Endothelial cell of umbilical vein (primary cell): Measurements from ENCODE around the gene CSTF3. TPM values are rescaled to one million over a fixed set of nuclear protein-coding genes. Genes with fewer than 3 reads are reported as not detected.

Source experiments
- BruUV-seq: library from RNA; stranded (reverse); fragments of 400-500 nt; replicated peaks from 2 replicates; lab custom pipeline; 2021; lab: Mats Ljungman, UMichigan
- CTCF ChIA-PET: fragments of 300-600, 350-600 bp; sonication (Branson Sonifier 250); formaldehyde crosslinking; loops from one replicate; lab custom pipeline; 2021; ENCODE audit warnings: antibody characterized with exemption, inconsistent platforms; lab: Charles Lee
- POLR2A ChIA-PET: fragments of 300-600, 350-600 bp; sonication (Branson Sonifier 250); formaldehyde crosslinking; loops from one replicate; lab custom pipeline; 2021; ENCODE audit warnings: antibody characterized with exemption, inconsistent platforms; lab: Charles Lee
- DNase-seq: peaks from one replicate; pipeline ENCODE4 v3.0.0-alpha.2; 2011; ENCODE audit warnings: low read depth, low spot score
- FAIRE-seq: peaks from 2 replicates; lab custom pipeline; 2011; peaks lifted over from hg19 to GRCh38; lab: Jason Lieb, UNC
- H2AFZ ChIP-seq: 2 replicates; pipeline ENCODE4 v1.6.0; 2012; ENCODE audit warnings: low read depth, low read length, control low read depth, inconsistent platforms
- H3K27ac ChIP-seq: 2 replicates; pipeline ENCODE4 v1.5.1; 2011; ENCODE audit warnings: low read depth, mild to moderate bottlenecking, control low read depth, low read length, moderate library complexity; ENCODE audit not compliant: insufficient read depth
- H3K27me3 ChIP-seq, 2 experiments: 2 replicates each; pipeline versions ENCODE4 v1.6.0 to v1.6.1; 2011; ENCODE audit warnings: low read length in 2 of 2, mixed read lengths in 1 of 2; ENCODE audit not compliant: control insufficient read depth in 2 of 2, insufficient read depth in 2 of 2
- H3K36me3 ChIP-seq, 2 experiments: 2 replicates in 1 of 2; 3 replicates in 1 of 2; pipeline ENCODE4 v1.5.1; 2011; ENCODE audit warnings: low read length in 2 of 2, mild to moderate bottlenecking in 1 of 2, moderate library complexity in 1 of 2; ENCODE audit not compliant: control insufficient read depth in 2 of 2, insufficient read depth in 2 of 2; ENCODE audit errors: extremely low read depth in 1 of 2
- H3K4me1 ChIP-seq: 3 replicates; pipeline ENCODE4 v1.5.1; 2011; ENCODE audit warnings: mild to moderate bottlenecking, low read length; ENCODE audit not compliant: control insufficient read depth, insufficient read depth; ENCODE audit errors: extremely low read depth
- H3K4me2 ChIP-seq: 2 replicates; pipeline ENCODE4 v1.6.1; 2011; ENCODE audit warnings: low read length, control low read depth, mixed read lengths; ENCODE audit not compliant: insufficient read depth
- H3K4me3 ChIP-seq, 3 experiments: fragments of 200-600 bp in 1 of 3; sonication (generic), shearing (Covaris generic) in 1 of 3; replicated peaks in 1 of 3; 2 replicates each; pipeline ENCODE4 v1.5.1; 2011 to 2016; ENCODE audit warnings: control low read depth in 3 of 3, low read length in 3 of 3, mild to moderate bottlenecking in 2 of 3, inconsistent platforms in 1 of 3, low read depth in 1 of 3, moderate library complexity in 1 of 3; ENCODE audit not compliant: insufficient read depth in 1 of 3
- H3K79me2 ChIP-seq: 2 replicates; pipeline ENCODE4 v1.6.0; 2012; ENCODE audit warnings: low read length, inconsistent platforms; ENCODE audit not compliant: control insufficient read depth, insufficient read depth
- H3K9ac ChIP-seq: replicated peaks from 2 replicates; pipeline ENCODE3; 2011; ENCODE audit warnings: low read length, control low read depth; ENCODE audit not compliant: insufficient read depth; ENCODE audit errors: extremely low read depth
- H3K9me1 ChIP-seq: replicated peaks from 3 replicates; pipeline ENCODE4 v1.6.0; 2011; ENCODE audit warnings: mild to moderate bottlenecking, low read length; ENCODE audit not compliant: control insufficient read depth, insufficient read depth; ENCODE audit errors: extremely low read depth
- H3K9me3 ChIP-seq: replicated peaks from 2 replicates; pipeline ENCODE4 v1.5.1; 2012; ENCODE audit warnings: low read length, inconsistent platforms; ENCODE audit not compliant: control insufficient read depth, insufficient read depth
- H4K20me1 ChIP-seq: replicated peaks from 2 replicates; pipeline ENCODE3; 2011; ENCODE audit warnings: mild to moderate bottlenecking, low read length; ENCODE audit not compliant: control insufficient read depth, insufficient read depth; ENCODE audit errors: extremely low read depth
- CTCF ChIP-seq, 2 donors: IDR thresholded peaks; 1 replicate in 1 of 2; 2 replicates in 1 of 2; pipeline ENCODE4 v1.5.1; 2011; ENCODE audit warnings: low read length in 2 of 2, mild to moderate bottlenecking in 2 of 2, moderate library complexity in 2 of 2, control low read depth in 1 of 2, inconsistent platforms in 1 of 2, low read depth in 1 of 2; ENCODE audit not compliant: insufficient read depth in 1 of 2; ENCODE audit errors: extremely low read depth in 1 of 2
- EZH2 ChIP-seq: IDR thresholded peaks from 2 replicates; pipeline ENCODE4 v1.6.1; 2012; ENCODE audit warnings: borderline replicate concordance, low read depth, mild to moderate bottlenecking, moderate library complexity, low read length, inconsistent platforms; ENCODE audit not compliant: severe bottlenecking
- FOS ChIP-seq: IDR thresholded peaks from 2 replicates; pipeline ENCODE4 v1.6.1; 2011; ENCODE audit warnings: mild to moderate bottlenecking, low read length, moderate library complexity, borderline replicate concordance; ENCODE audit not compliant: insufficient read depth
- GATA2 ChIP-seq: IDR thresholded peaks from 2 replicates; pipeline ENCODE4 v1.7.0; 2011; ENCODE audit warnings: low read depth, mild to moderate bottlenecking, moderate library complexity, mixed read lengths, low read length; ENCODE audit not compliant: insufficient read length, insufficient read depth
- JUN ChIP-seq: IDR thresholded peaks from 2 replicates; pipeline ENCODE4 v1.6.1; 2011; ENCODE audit warnings: borderline replicate concordance, low read depth; ENCODE audit not compliant: insufficient read length, insufficient read depth
- MYC ChIP-seq: IDR thresholded peaks from one replicate; pipeline ENCODE4 v1.6.1; 2011; ENCODE audit warnings: mild to moderate bottlenecking, low read depth, low read length
- POLR2A ChIP-seq: IDR thresholded peaks from 2 replicates; pipeline ENCODE4 v1.6.1; 2012; ENCODE audit warnings: low read depth, mild to moderate bottlenecking, control low read depth, low read length
- POLR2AphosphoS5 ChIP-seq: IDR thresholded peaks from 2 replicates; pipeline ENCODE4 v1.6.1; 2012; ENCODE audit warnings: low read depth, mild to moderate bottlenecking, control low read depth, low read length, moderate library complexity; ENCODE audit not compliant: insufficient read depth
- dilution Hi-C: fragments of 300-500 bp; cut with MboI; formaldehyde crosslinking; loops from one replicate; pipeline ENCODE4 v1.15.0; 2019; ENCODE audit warnings: low sequenced_read_pairs; ENCODE audit not compliant: extremely low pct_ligation_motif_present
- intact Hi-C: fragments of 100-400 bp; cut with micrococcal nuclease; formaldehyde crosslinking; loops from one replicate; pipeline ENCODE4 v1.10.0; 2022
- polyA plus RNA-seq, 4 experiments: library from polyadenylated mRNA; depleted of rRNA in 3 of 4; stranded (reverse) in 3 of 4; unstranded in 1 of 4; fragments of >200 nt; gene quantifications; 2 replicates each; pipeline versions ENCODE4 v1.2.1 to v1.2.3, GENCODE V29; 2011 to 2012; ENCODE audit warnings: missing spikeins in 1 of 4
- total RNA-seq: library from RNA; stranded (reverse); gene quantifications from 2 replicates; pipeline ENCODE4 v1.2.3, GENCODE V29; 2021
- TF ChIP-seq, protein P1 (sequence below): IDR thresholded peaks from 2 replicates; pipeline ENCODE4 v1.6.1; 2011; ENCODE audit not compliant: insufficient read depth, insufficient read length

CSTF3 gene
- total and polyA plus RNA-seq, 2 donors (not counting 3 experiments of a cell fraction or from before 2014, with no cell fraction given) = 18.3 to 46.6 TPM

- peak overlapping the region; percentile 45 to 65 (median 57) for H3K4me3 ChIP-seq
- peak overlapping the region; percentile 90 for H2AFZ ChIP-seq
- FAIRE-seq (no peak), DNase-seq (no peak)
- H3K79me2 ChIP-seq = peaks cover 3% of the 10 kb centered on the region
- H3K4me2 ChIP-seq = peak overlapping the region; percentile 96
- intact Hi-C loops (no loop called here), dilution Hi-C loops (no loop called here)
- BruUV-seq = TSS peak; percentile 36
- H3K9me1 ChIP-seq = no peaks in the 10 kb centered on the region
- TF ChIP-seq MYC = no peak
- TF ChIP-seq POLR2AphosphoS5 = peak; percentile 15
- H3K4me1 ChIP-seq = peaks cover 12% of the 10 kb centered on the region
- no peaks in the 10 kb centered on the region for H3K36me3 ChIP-seq
- ChIA-PET POLR2A (interaction anchor here (0.5 kb wide), 1 partner anchor 948 kb away, joined by 4 read pairs; no protein-coding TSS in a partner anchor), CTCF (interaction anchor here (0.9 to 2.3 kb wide), 6 partner anchors 12 to 457 kb away, joined by 3 to 15 read pairs (median 4); partner anchors contain the start of gene EIF3M)
- H3K9me3 ChIP-seq = no peaks in the 10 kb centered on the region
- H3K9ac ChIP-seq = peak overlapping the region; percentile 94
- no peaks in the 10 kb centered on the region for H3K27me3 ChIP-seq
- H3K27ac ChIP-seq = peak overlapping the region; percentile 79
- no peaks in the 10 kb centered on the region for H4K20me1 ChIP-seq
Measured at GRCh38 chr11:33040033-33040861, 121.0 kb downstream of the CSTF3 start.

DNA sequence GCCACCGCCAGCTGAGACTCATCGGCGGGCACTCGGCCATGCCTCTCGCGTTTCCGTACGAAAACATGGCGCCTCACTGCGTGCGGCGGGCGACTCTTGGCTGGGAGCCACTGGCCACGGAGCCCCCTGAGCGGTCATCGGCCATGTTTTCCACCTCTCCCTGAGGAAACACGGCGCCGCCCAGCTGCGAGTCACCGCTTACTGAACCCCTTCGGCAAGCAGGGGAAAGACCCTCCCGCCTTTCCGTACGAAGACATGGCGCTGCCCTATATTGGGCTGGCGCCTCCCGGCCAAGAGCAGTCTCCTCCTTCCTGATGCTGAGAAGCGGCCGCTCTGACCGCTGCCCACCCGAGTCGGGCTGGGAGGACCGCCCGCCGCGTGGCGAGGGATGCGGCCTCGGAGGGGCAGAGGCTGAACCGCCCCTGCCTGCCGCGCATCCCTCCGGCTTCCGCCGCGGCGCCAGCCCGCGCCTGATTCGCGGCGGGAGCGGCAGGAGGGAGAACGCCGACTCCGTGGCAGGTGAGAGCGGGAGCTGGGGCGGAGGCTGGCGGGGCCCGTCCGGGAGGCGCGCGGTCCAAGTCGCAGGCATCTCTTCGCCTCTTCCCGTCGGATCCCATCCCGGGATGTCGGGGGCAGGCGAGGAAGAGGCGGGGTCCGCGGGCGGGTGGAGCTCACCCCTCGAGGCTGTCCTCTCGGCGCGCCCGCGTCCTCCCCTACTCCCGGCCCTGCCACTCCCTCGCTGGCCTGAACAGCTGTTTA is 121.8 kb downstream of the CSTF3 start, which contains the start of gene TCP11L1:
TCP11L1 (plus strand) TSS at position 299 of the 759 bp plus-strand sequence. CDS start 4,202 bp downstream, outside the sequence.
- H4K20me1 ChIP-seq = no peaks in the 10 kb centered on the region
- H3K27ac ChIP-seq = peak within 1 kb of the TSS; percentile 79
- peak within 1 kb of the TSS; percentile 45 to 65 (median 57) for H3K4me3 ChIP-seq
- CTCF ChIA-PET = interaction anchor here (0.9 to 2.3 kb wide), 6 partner anchors 13 to 456 kb away, joined by 3 to 15 read pairs (median 4); partner anchors contain the start of gene EIF3M
- peak within 1 kb of the TSS; percentile 90 for H2AFZ ChIP-seq
- H3K9me1 ChIP-seq = no peaks in the 10 kb centered on the region
- dilution Hi-C loops (no loop called here), intact Hi-C loops (loop anchor here (1.0 kb wide), 2 partner anchors 26 to 145 kb away; no protein-coding TSS in a partner anchor)
- DNase-seq (peak; percentile 95), FAIRE-seq (peak; percentile 87)
- POLR2A ChIA-PET = interaction anchor here (0.5 to 1.1 kb wide), 2 partner anchors 147 to 948 kb away, joined by 3 to 4 read pairs; partner anchors contain the start of gene QSER1
- H3K4me1 ChIP-seq = peaks cover 12% of the 10 kb centered on the region
- no peak for TF ChIP-seq JUN
- TF ChIP-seq CTCF (IDR thresholded peaks at IDR 0.05; ENCODE audit: extremely low read depth in 1 of 2, insufficient read depth in 1 of 2, low read depth in 1 of 2, low read length in 2 of 2) = no peak
- TF ChIP-seq POLR2AphosphoS5 = peak; percentile 78
- TF ChIP-seq EZH2 = no peak
- TF ChIP-seq MYC = no peak
- TF ChIP-seq POLR2A = peak; percentile 73
- TF ChIP-seq FOS = no peak
- TF ChIP-seq, protein P1, sequence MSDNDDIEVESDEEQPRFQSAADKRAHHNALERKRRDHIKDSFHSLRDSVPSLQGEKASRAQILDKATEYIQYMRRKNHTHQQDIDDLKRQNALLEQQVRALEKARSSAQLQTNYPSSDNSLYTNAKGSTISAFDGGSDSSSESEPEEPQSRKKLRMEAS = peak; percentile 28
- TF ChIP-seq GATA2 = no peak
- H3K4me2 ChIP-seq = peak within 1 kb of the TSS; percentile 96
- peak within 1 kb of the TSS; percentile 94 for H3K9ac ChIP-seq
- peaks cover 3% of the 10 kb centered on the region for H3K79me2 ChIP-seq
- no peaks in the 10 kb centered on the region for H3K36me3 ChIP-seq
- no peaks in the 10 kb centered on the region for H3K27me3 ChIP-seq
- no peaks in the 10 kb centered on the region for H3K9me3 ChIP-seq
- BruUV-seq = no TSS peak
